ENCODE measurements around the gene RANBP1. TPM values are rescaled to one million over a fixed set of nuclear protein-coding genes. Genes with fewer than 3 reads are reported as not detected.
A peak's percentile ranks its signal among the peaks of the same experiment; 100 is the strongest.

Gene RANBP1
- total and polyA plus RNA-seq, 8 donors = 63.7 to 184 (median 147) TPM

- H3K9me3 ChIP-seq = no peaks in the 10 kb centered on the region
- ATAC-seq = no peak
- H3K36me3 ChIP-seq = peaks cover 0 to 70% of the 10 kb centered on the region in 2 donors
- H3K27ac ChIP-seq = no peak overlapping the region
- peaks cover 6 to 29% of the 10 kb centered on the region in 2 donors for H3K4me1 ChIP-seq
- intact Hi-C loops (cut with DNase I) = no loop called here
- H3K4me3 ChIP-seq = no peak overlapping the region
- TF ChIP-seq CTCF (IDR thresholded peaks at IDR 0.05) = no peak
- H3K27me3 ChIP-seq = no peaks in the 10 kb centered on the region
- peak in 1 of 4 donors; percentile 37 for DNase-seq
These were observed 6.0 kb downstream of the RANBP1 start for GRCh38 chr22:20121856-20122415.

GRCh38 chr22:20123366-20124082 lies 7.6 kb downstream of the RANBP1 start:
- no peak for TF ChIP-seq CTCF (IDR thresholded peaks at IDR 0.05)
- intact Hi-C loops (cut with DNase I) = no loop called here

GRCh38 chr22:20124083-20124787 lies 8.3 kb downstream of the RANBP1 start:
- intact Hi-C loops (cut with DNase I) = no loop called here
- ATAC-seq = no peak

More at GRCh38 chr22:20123366-20124082, 7.6 kb downstream of the RANBP1 start:
- H3K27ac ChIP-seq = no peak overlapping the region
- H3K36me3 ChIP-seq = peaks cover 0 to 82% of the 10 kb centered on the region in 2 donors
- ATAC-seq (no peak), DNase-seq (no peak)
- no peaks in the 10 kb centered on the region for H3K27me3 ChIP-seq
- peaks cover 3 to 20% of the 10 kb centered on the region in 2 donors for H3K4me1 ChIP-seq
- H3K4me3 ChIP-seq = no peak overlapping the region
- H3K9me3 ChIP-seq = no peaks in the 10 kb centered on the region

GRCh38 chr22:20125201-20126174 lies 9.6 kb downstream of the RANBP1 start:
- intact Hi-C loops (cut with DNase I) = no loop called here
- peaks cover 0 to 68% of the 10 kb centered on the region in 2 donors for H3K36me3 ChIP-seq
- ATAC-seq (no peak), DNase-seq (no peak)
- no peaks in the 10 kb centered on the region for H3K9me3 ChIP-seq
- no peaks in the 10 kb centered on the region for H3K27me3 ChIP-seq
- no peak overlapping the region for H3K4me3 ChIP-seq
- peaks cover 3 to 8% of the 10 kb centered on the region in 2 donors for H3K4me1 ChIP-seq
- no peak for TF ChIP-seq CTCF (IDR thresholded peaks at IDR 0.05)
- H3K27ac ChIP-seq = no peak overlapping the region

More at GRCh38 chr22:20124083-20124787, 8.3 kb downstream of the RANBP1 start:
- no peak for TF ChIP-seq CTCF (IDR thresholded peaks at IDR 0.05)
- Histone ChIP-seq H3K4me3 (no peak overlapping the region), H3K9me3 (no peaks in the 10 kb centered on the region), H3K36me3 (peaks cover 0 to 80% of the 10 kb centered on the region in 2 donors), H3K4me1 (peaks cover 0 to 13% of the 10 kb centered on the region in 2 donors), H3K27me3 (no peaks in the 10 kb centered on the region), H3K27ac (no peak overlapping the region)
- DNase-seq = no peak

Measured in left lung (tissue), 10 donors.